ENCODE measurements around the gene FIS1.
"Not testable (repeated sequence)": the region's sequence is repeated elsewhere in the genome, so short reads cannot be mapped to it uniquely, and the experiment has no call there.

The FIS1 gene

GRCh38 chr7:101244375-101245146 lies at the start of gene FIS1:
Gene FIS1 (minus strand): TSS chr7:101245081. CDS start chr7:101245004, 77 bp downstream.
- DNase-seq = peak; percentile 91

- DNase-seq = no peak
Measured at GRCh38 chr7:101294039-101294831, 49.4 kb upstream of the FIS1 start.

- DNase-seq = not testable (repeated sequence)
Measured at GRCh38 chr7:101293069-101294021, 48.5 kb upstream of the FIS1 start.

GRCh38 chr7:101292566-101292965 lies 47.7 kb upstream of the FIS1 start:
- DNase-seq = not testable (repeated sequence)

GRCh38 chr7:101290186-101291037 lies 45.5 kb upstream of the FIS1 start:
- DNase-seq = not testable (repeated sequence)

- DNase-seq = peak; percentile 14
Measured at GRCh38 chr7:101289687-101290086, 44.8 kb upstream of the FIS1 start.

- no peak for DNase-seq
Measured at GRCh38 chr7:101288439-101288838, 43.6 kb upstream of the FIS1 start.

- no peak for DNase-seq
Measured at GRCh38 chr7:101287032-101287431, 42.2 kb upstream of the FIS1 start.

GRCh38 chr7:101285880-101286279 lies 41.0 kb upstream of the FIS1 start:
- DNase-seq = not testable (repeated sequence)

GRCh38 chr7:101285171-101285570 lies 40.3 kb upstream of the FIS1 start:
- no peak for DNase-seq

GRCh38 chr7:101280912-101281311 lies 36.0 kb upstream of the FIS1 start:
- not testable (repeated sequence) for DNase-seq

- DNase-seq = no peak
Measured at GRCh38 chr7:101278461-101279292, 33.8 kb upstream of the FIS1 start.

- no peak for DNase-seq
Measured at GRCh38 chr7:101277155-101277554, 32.3 kb upstream of the FIS1 start.

GRCh38 chr7:101273206-101273605 lies 28.3 kb upstream of the FIS1 start:
- DNase-seq = no peak

- DNase-seq = no peak
Measured at GRCh38 chr7:101271021-101271420, 26.1 kb upstream of the FIS1 start.

GRCh38 chr7:101269664-101270063 lies 24.8 kb upstream of the FIS1 start:
- no peak for DNase-seq

GRCh38 chr7:101265622-101266516 lies 21.0 kb upstream of the FIS1 start:
- no peak for DNase-seq

- peak; percentile 55 for DNase-seq
Measured at GRCh38 chr7:101264102-101264706, 19.3 kb upstream of the FIS1 start.

GRCh38 chr7:101258243-101258731 lies 13.4 kb upstream of the FIS1 start:
- peak; percentile 52 for DNase-seq

Data from NCI-H226 (cell line).